SK-N-MC (cell line): ENCODE data around the gene RCBTB1.

Source experiments
- EZH2 ChIP-seq: fragments of 200-600 bp; sonication (generic); IDR thresholded peaks from one replicate; pipeline ENCODE4 v1.6.1; 2017; ENCODE audit warnings: antibody characterized with exemption
- FOXP2 ChIP-seq: optimal IDR thresholded peaks from 2 replicates; pipeline ENCODE3; 2011; ENCODE audit warnings: mild to moderate bottlenecking, moderate library complexity; ENCODE audit not compliant: insufficient read depth; ENCODE audit errors: extremely low read length, control extremely low read depth
- POLR2AphosphoS5 ChIP-seq: IDR thresholded peaks from 2 replicates; pipeline ENCODE4 v1.6.1; 2012; ENCODE audit warnings: mild to moderate bottlenecking, low read depth, low read length, borderline replicate concordance

DNA sequence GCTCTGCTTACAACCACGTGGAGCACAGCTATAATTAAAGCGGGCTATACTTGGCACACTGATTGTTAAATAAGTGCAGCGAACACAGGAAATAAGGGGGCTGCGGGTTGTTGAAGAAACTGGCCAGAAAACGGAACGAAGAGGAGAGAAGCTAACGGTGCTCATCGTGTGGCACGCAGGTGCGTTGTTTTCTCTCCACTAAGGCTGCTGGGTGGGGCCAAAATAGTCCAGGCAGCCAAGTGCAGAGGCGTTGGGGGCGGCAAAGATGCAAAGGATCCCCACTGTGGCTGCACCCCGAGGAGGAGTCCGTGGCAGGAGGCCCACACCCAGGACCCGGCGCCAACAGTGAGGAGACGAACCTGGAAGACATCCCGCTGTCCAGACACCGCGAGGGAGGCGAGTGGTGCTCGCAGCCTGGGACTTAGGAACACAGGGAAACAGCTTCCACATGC is 34.8 kb upstream of the RCBTB1 start:
- TF ChIP-seq POLR2AphosphoS5 = no peak
- TF ChIP-seq EZH2 = no peak
- no peak for TF ChIP-seq FOXP2
